MM.1S (cell line): ENCODE measurements around the gene CARS2.

Experiments
- EZH2 ChIP-seq: fragments of 300-600 bp; sonication (generic); optimal IDR thresholded peaks from 2 replicates; pipeline ENCODE3; 2017; ENCODE audit warnings: low read depth, mild to moderate bottlenecking, antibody characterized with exemption, low read length, mixed read lengths
- TF ChIP-seq, protein P1 (sequence below): fragments of 300-600 bp; sonication (generic); IDR thresholded peaks from 2 replicates; pipeline ENCODE4 v1.5.1; 2016; ENCODE audit warnings: antibody characterized with exemption, low read length, mixed read lengths

DNA sequence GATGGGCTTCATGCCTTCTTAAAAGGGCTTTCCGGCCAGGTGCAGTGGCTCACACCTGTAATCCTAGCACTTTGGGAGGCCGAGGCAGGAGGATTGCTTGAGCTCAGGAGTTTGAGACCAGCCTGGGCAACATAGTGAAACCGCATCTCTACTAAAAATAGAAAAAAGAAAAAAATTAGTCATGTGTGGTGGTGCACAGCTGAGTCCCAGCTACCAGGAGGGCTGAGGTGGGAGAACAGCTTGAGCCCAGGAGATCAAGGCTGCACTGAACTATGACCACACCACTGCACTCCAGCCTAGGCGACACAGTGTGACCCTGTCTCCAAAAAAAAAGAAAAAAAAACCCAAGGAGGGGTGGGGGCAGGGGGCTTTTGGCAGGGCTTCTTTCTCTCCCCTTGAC is 7.2 kb downstream of the CARS2 start:
- TF ChIP-seq, protein P1, sequence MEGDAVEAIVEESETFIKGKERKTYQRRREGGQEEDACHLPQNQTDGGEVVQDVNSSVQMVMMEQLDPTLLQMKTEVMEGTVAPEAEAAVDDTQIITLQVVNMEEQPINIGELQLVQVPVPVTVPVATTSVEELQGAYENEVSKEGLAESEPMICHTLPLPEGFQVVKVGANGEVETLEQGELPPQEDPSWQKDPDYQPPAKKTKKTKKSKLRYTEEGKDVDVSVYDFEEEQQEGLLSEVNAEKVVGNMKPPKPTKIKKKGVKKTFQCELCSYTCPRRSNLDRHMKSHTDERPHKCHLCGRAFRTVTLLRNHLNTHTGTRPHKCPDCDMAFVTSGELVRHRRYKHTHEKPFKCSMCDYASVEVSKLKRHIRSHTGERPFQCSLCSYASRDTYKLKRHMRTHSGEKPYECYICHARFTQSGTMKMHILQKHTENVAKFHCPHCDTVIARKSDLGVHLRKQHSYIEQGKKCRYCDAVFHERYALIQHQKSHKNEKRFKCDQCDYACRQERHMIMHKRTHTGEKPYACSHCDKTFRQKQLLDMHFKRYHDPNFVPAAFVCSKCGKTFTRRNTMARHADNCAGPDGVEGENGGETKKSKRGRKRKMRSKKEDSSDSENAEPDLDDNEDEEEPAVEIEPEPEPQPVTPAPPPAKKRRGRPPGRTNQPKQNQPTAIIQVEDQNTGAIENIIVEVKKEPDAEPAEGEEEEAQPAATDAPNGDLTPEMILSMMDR, result no peak
- TF ChIP-seq EZH2, result no peak
